Measurements from ENCODE around the gene CABYR.

The CABYR gene

DNA sequence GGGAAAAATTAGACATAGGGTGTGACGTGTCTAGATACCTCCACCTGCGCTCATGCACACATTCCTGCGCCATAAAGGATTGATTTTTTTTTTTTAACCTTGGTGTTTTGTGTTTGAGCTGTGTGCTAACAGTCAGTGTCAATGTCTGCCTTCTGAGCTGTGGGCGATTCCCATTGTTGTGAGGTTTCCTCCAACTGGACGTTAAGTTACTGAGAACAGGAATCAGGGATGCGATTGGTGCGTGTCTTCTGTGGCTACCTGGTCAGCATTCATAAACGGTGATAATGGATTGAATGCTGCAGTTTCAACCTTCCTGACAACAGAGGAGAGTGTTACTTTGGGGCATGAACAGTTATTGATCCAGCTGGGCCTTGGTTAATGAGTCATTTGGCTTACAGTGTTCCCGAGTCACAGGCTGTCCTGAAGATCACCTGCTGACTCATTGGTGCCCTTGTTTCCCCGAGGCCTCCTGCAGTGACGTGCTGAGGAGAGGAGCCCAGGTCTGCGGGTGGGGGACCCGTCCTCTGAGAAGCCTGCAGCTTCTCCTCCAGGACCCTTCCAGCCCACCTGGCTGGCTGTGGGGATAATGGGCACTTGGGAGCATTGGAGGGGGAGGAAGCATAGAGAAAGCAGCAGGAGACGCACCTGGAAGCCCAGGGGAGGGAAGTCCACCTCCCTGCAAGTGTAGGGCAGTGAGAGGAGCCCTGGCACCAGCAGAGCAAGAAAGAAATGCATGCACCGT lies 25.8 kb upstream of the CABYR start:
- Mint-ChIP-seq H3K27me3 (ENCODE audit: low read depth, poor library complexity) (no peaks in the 10 kb centered on the region), H3K9me3 (no peaks in the 10 kb centered on the region), H3K4me3 (no peak overlapping the region), H3K4me1 (no peaks in the 10 kb centered on the region), H3K27ac (no peak overlapping the region), H3K36me3 (ENCODE audit: low read depth) (peaks cover under 1% of the 10 kb centered on the region)
- no peak for DNase-seq
- TF ChIP-seq, protein P1, sequence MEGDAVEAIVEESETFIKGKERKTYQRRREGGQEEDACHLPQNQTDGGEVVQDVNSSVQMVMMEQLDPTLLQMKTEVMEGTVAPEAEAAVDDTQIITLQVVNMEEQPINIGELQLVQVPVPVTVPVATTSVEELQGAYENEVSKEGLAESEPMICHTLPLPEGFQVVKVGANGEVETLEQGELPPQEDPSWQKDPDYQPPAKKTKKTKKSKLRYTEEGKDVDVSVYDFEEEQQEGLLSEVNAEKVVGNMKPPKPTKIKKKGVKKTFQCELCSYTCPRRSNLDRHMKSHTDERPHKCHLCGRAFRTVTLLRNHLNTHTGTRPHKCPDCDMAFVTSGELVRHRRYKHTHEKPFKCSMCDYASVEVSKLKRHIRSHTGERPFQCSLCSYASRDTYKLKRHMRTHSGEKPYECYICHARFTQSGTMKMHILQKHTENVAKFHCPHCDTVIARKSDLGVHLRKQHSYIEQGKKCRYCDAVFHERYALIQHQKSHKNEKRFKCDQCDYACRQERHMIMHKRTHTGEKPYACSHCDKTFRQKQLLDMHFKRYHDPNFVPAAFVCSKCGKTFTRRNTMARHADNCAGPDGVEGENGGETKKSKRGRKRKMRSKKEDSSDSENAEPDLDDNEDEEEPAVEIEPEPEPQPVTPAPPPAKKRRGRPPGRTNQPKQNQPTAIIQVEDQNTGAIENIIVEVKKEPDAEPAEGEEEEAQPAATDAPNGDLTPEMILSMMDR (IDR thresholded peaks at IDR 0.05), result no peak

GRCh38 chr18:24114924-24115549 lies 23.8 kb upstream of the CABYR start:
- no peaks in the 10 kb centered on the region for H3K9me3 Mint-ChIP-seq
- no peak overlapping the region for H3K27ac Mint-ChIP-seq
- no peaks in the 10 kb centered on the region for H3K4me1 Mint-ChIP-seq
- no peak overlapping the region for H3K4me3 Mint-ChIP-seq
- H3K27me3 Mint-ChIP-seq (ENCODE audit: low read depth, poor library complexity), result no peaks in the 10 kb centered on the region
- peaks cover 6% of the 10 kb centered on the region for H3K36me3 Mint-ChIP-seq (ENCODE audit: low read depth)
- TF ChIP-seq, protein P1 (IDR thresholded peaks at IDR 0.05), result no peak
- DNase-seq, result no peak

DNA sequence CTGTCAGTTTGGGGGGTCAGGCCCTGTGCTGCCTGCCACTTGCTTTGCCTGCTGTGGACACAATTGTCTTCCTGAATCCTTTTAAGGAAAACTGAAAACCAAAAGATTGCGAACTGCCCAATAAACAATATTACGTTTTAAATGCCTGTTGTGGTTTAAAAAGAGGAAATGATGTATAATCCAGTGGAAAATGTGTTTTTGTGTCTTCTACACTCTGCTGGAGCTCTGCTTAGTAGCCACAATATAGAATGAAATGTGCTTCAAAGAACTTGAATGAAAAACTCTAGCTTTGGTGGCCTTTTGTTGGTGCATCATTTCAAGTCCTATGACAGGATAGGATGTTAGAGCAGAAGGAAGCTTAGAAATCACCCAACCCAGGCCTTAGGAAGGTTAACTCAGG lies 23.2 kb upstream of the CABYR start:
- peaks cover 10% of the 10 kb centered on the region for H3K36me3 Mint-ChIP-seq (ENCODE audit: low read depth)
- TF ChIP-seq, protein P1 (IDR thresholded peaks at IDR 0.05), result no peak
- H3K27ac Mint-ChIP-seq, result no peak overlapping the region
- H3K27me3 Mint-ChIP-seq (ENCODE audit: low read depth, poor library complexity), result no peaks in the 10 kb centered on the region
- DNase-seq, result no peak
- no peaks in the 10 kb centered on the region for H3K9me3 Mint-ChIP-seq
- no peaks in the 10 kb centered on the region for H3K4me1 Mint-ChIP-seq
- H3K4me3 Mint-ChIP-seq, result no peak overlapping the region

DNA sequence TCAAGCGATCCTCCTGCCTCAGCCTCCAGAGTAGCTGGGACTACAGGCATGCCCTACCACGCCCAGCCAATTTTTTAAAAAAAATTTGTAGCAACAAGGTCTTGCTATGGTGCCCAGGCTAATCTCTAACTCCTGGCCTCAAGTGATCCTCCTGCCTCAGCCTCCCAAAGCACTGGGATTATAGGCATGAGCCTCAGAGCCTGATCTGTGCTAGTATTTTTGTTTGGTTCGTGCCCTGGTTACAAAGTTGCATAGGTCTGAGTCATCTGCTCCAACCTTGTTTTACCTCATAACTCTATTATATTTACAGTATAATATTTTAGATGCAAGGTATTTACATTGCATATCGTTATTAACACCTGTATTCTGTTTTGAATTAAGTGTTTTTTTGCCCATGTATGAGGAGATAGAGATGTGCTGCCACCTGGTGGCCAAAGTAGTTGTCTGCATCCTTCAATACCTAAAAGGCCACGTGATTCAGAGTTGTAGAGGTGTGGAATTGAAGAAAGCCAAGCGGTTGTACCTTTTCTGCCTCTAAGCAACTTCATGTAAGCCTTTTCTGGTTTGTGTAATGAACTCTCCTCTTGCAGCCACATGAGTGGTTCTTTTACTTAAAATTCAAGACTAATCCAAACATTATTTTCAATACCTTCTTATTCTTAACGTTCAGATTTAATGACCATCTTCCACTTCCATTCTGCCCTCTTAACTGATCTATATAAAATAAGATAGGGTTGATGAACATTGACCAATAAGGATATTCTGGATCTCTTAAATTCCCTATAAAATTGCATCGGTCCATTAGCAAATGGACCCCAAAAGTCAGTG lies 19.9 kb upstream of the CABYR start:
- TF ChIP-seq, protein P1 (IDR thresholded peaks at IDR 0.05), result peak; percentile 96
- H3K4me1 Mint-ChIP-seq, result peaks cover 8% of the 10 kb centered on the region
- H3K9me3 Mint-ChIP-seq, result no peaks in the 10 kb centered on the region
- peak; percentile 72 for DNase-seq
- no peaks in the 10 kb centered on the region for H3K27me3 Mint-ChIP-seq (ENCODE audit: low read depth, poor library complexity)
- no peak overlapping the region for H3K4me3 Mint-ChIP-seq
- peaks cover 20% of the 10 kb centered on the region for H3K36me3 Mint-ChIP-seq (ENCODE audit: low read depth)
- H3K27ac Mint-ChIP-seq, result no peak overlapping the region

GRCh38 chr18:24120676-24121075 lies 18.2 kb upstream of the CABYR start:
- H3K4me1 Mint-ChIP-seq, result peaks cover 8% of the 10 kb centered on the region
- H3K27me3 Mint-ChIP-seq (ENCODE audit: low read depth, poor library complexity), result no peaks in the 10 kb centered on the region
- no peak for DNase-seq
- peaks cover 28% of the 10 kb centered on the region for H3K36me3 Mint-ChIP-seq (ENCODE audit: low read depth)
- no peak overlapping the region for H3K4me3 Mint-ChIP-seq
- no peaks in the 10 kb centered on the region for H3K9me3 Mint-ChIP-seq
- H3K27ac Mint-ChIP-seq, result no peak overlapping the region
- TF ChIP-seq, protein P1 (IDR thresholded peaks at IDR 0.05), result no peak
